HCEC 1CT (cell line): ENCODE measurements around the gene SEMA6A.
A peak's percentile ranks its signal among the peaks of the same experiment; 100 is the strongest.

Experiments
- DNase-seq: peaks from one replicate; pipeline ENCODE4 v3.0.0-alpha.2; 2017

Gene SEMA6A

DNA sequence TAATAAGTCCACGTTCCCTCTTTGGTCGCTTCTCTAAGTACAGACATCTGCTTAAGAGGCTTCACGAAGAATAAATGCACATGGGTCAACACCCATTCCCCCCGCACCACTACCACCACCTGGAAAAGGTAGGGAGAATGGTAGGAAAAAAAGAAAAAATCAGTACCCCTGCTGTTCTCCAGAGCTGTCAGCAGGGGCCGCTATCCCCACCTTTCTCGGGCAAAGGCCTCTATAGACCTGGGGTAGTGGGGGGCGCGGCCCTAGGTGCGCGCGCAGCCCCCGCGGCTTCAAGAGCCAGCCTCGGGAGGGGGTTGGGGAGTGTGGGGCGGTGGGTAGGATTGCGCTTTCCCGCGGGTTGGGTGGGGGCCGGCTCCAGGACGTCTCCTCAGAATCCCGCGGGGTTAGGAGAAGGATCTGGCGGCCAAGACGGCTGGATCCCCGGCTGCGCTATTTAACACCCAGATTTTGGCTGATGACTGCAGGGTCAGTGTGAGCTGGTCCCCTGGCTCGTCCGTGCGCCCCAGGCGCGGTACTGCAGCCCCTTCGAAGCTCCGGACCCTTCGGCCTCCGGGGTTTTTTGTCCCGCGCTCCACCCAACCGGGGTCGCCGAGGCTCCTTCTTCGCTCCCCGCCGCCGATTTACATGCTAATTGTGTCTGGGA is 1.6 kb upstream of the SEMA6A start:
- peak; percentile 36 for DNase-seq

DNA sequence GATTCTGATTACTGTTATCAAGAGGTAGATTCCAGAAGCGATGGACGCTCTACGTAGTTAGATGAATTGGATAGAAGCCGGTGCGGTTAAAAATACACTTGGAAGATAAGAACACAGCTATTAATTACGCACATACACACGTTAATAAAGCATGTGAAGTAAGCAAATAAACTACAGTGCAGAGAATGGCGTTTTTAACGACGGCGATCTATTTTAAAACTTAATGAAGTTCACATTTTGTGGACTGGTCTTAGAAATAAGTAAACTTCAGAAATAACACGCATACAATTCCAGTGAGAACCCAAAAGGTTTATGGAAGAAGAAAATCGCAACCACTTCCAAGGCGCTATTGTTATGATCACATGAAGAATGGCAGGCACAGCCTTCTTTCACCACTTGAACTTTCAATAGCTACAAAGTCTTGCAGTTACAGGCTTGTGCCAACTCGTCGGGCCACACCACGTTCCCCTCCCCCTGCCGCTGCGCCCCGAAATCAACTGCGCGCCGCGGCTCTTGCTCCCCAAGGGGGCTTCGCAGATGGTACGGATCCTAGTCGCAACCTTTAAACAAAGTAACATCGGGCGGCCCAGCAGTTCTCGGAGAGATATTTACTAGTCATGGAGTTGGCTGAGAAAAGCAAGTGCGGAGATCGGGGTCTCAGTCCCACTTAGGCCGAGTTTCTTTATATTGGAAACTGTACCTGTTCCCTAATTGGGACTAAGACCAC is 866 bp upstream of the SEMA6A start:
- peak; percentile 19 for DNase-seq

DNA sequence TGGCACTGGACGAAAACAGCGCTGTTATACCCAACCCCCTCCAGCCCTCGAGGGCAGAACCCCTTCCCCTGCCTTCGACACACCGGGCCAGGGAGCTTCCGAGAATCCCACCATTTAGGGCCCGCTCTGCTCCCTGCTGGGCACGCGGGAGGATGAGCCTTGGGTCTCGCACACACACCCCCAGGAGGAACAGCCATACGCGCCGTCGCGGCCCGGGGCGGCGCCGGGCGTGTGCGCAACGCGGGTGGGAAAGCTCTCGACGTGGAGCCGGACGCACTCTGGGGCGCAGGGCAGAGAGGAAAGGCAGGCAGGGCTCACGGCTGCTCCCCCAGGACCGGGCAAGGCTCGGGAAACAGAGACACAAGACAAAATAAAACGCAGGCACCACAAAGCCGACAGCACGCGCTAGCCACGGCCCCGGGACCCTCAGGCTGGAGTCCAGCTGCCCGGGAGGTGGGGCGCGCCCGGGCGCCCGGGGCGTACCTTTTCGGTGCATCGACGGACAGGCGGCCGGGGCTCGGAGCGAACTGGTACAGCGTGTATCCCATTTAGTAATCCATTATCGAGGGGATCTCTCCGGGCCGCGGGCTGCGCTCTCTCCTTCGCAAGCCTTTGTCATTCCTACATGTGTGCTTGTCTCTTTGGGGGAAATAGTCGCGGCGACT is 789 bp downstream of the SEMA6A start:
- DNase-seq: no peak

DNA sequence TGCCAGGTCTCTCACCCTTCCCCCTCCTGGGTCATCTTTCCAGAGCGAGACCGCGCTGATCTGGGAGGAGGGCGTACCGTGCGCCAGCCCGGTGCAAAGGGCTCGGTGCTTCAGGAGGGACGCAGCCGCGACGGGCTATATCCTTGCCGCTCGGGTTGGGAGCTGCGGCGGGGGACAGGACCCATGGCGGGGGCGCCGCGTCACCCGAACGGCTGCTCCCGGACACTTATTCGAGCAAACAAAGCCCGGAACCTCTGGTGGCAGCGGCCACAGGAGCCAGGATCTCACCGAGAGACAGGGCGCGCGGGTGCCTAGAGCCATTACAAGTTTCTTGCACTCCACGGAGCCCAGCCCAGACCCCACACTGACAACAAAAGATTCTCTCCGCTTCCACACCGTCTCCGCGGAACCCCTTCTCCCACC is 1.3 kb downstream of the SEMA6A start:
- no peak for DNase-seq

DNA sequence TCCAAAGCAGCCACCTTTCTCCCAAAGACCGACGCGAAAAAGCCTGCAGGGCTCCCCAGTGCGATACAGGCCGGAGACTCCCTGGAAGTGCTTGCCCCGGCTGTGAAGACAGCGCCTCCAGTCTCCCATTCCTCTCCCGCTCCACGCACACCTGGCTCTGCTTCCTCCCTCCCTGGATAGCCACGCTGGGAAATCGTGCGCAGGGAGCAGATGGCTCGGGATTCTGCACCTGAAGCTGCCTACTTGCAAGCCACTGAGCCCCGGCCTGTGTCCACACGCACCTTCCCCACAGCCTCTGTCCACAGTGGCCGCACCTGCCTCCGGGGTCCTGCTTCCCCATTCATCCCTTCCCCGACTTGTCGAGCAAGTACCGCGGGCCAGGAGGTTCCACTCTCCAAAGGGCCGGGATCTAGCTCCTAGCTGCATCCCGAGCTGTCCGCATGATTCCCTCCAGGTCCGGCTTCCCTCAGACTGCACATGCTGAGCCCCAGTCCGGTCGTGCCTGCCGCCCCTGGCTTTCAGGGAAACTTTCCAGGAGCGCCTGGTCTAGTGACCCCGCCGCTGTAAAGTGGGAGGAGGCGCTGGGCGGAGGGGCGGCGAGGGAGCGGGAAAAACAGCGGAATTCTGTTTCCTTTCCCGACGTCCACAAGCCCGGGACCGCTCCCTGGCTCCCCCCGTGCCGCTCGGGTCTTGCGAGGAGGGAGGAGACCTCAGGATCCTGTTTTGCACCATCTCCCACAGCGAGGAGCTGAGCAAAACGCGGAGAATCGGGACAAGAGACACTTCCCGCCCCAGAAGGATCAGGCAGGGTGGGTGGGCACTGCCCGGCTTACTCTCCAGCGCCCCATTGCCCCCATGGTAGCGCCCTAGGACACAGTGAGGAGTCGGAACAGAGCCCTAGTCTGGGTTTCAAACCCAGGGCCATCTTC is 2.0 kb downstream of the SEMA6A start:
- no peak for DNase-seq

DNA sequence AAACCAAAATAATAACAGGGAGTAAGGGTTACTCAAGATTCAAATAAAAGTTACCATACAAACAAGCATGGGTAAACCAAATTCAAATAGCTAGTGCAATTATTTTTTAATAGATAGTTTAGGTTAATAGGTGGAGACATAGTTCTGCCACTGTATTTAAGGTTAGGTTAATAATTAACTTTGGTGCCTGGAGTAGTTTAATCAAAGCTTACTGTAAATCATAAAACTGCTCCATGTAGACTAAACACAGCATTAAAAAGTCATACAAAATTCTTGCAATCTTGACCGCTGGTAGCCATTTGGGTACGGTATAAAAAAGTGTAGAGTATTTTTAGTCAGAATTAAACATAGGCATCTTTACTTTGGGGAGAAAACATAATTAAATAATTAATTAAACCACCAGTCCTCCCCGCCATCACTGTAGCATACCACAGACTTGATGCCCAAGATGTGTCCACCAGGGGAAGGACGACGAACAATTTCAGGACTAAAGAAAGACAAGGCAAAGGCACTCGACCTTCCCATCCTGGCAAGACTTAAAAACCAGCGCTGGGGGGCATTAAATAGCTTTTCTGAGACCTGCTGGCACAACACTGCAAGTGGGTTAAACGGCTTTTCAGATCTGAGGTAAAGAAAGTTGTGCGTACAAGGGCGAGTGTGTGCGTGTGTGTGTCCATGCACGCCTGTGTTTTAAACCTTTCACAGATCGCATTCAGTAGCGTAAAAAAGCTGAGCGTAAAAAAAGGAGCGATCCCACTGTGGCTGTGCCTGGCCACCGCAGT is 2.9 kb downstream of the SEMA6A start:
- no peak for DNase-seq

DNA sequence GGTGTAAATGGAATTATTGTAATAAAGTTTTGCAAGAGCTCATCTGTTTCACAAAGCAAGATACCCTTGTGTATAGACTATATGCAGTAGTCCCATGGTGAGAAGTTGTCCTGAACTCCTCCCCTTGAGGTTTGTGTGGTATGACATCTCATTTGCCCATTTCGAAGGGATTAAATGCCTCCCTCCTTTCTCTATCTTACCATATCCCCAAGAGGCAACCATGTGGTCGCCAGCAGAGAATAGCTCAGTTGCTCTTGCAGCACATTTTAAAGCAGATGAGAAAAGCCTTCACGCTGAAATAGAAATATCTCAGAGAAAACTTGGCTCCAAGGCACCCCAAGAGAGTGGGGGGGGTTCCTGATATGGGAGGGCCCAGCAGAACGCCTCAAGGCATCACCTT is 4.6 kb downstream of the SEMA6A start:
- no peak for DNase-seq

DNA sequence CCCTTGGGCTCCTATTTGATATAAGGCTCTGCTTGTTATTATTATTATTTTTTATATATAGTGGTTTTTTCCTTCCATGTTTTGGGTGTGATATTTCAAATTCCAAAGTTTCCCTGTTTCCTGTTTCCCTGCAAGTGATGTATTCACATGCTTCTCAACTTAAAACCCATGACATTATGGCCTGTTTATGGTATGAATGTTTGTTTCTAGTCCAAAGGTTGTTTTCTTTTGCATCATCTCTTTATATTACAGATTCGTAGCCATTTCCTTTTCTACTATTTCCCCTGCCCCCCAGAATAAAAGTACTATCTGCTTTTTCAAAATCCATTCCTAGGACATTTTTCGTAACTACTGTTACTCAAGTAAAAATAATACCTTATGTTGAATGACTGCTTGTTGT is 7.5 kb downstream of the SEMA6A start:
- no peak for DNase-seq

DNA sequence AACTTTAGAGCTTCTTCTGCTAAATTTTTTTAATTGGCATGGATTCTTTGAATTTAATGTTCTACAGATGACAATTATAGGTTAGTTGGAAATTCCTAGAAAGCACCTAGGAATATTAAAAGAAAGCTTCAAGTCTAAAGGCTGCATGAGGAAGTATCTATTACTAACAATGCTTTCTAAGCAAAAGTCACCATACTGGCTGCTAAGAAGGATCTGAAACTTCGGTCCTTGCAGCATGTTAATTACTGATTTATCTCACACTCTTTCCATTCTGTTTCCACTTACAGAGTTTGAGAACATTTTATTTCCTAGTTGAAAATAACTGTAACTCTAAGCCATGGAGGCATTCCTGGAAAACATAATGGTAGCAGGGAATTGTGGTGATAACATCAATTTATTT is 8.4 kb downstream of the SEMA6A start:
- no peak for DNase-seq

DNA sequence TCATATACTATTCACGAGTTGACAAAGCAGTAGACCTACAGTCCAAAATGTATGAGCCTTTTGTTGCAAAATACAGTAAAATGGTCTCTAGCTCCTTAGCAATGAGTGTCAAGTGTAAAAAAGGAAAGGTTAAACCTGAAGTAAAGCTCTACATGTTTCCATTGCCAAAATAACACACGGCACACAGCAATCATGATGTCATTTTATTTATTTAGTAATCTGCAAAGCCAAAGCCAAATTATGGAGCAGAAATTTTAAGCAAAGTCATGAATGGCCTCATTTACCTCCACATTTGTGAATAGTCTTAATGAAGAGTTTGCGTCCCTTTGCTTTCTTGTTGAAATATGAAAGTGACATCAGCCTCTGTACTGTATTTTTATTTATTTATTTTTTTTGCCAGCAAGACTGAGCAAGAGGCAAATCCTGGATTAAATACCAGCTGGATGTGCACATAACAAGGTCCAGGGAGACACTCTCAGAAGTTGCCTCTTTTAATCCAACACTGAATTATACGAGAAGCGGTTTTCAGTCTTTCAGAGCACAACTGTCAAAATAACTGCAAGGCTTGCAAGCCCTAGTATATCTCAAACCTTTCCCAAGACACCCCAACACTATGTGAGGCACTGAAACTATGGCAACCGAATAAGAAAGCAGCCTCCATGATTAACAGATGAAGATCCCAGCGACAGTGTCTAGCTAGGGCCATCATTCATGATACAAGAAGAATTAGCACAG is 9.7 kb downstream of the SEMA6A start:
- DNase-seq: no peak

DNA sequence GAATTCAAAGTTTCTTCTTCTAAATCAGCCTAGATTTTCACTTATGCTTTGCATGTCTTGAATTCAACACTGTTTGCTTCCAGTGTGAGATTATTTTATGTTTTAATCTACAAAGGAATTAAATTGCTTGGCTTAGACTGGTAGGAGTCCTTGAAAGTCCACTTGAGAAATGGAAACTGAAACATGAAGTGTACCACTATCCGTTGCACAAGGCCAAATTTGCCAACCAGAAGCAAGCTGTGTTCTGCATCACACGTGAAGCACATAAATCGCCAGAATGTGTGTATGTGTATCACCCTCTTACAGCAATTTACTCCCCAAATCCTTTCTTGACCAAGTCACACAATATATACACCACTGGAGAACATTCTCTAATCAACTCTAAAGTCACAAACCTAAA is 10.3 kb downstream of the SEMA6A start:
- DNase-seq: no peak

DNA sequence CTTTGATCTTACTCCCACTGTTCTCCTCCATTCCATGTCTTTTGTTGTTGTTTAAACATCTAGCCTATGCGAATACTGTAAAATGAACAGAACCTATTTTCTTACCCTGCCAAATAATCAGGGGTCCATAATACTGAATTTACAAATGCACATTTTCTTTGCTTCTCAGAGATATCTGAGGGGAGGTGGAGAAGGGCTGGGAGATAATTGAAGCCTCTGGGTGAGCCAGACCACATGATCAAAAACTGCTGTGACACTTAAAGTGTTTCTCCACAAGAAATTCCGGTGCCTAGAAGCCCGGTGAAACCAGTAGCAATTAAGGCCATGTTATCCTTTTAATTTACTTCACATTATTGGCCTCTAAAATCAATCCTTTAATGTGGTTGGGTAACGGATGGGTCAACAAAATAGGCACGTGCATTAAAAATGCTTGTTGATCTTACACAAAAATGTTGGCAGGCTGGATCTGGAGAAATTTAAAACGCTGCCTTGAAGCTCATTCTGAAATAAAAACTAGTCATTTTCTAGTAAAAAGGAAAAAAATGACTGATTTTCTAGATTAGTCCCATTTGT is 10.8 kb downstream of the SEMA6A start:
- no peak for DNase-seq

DNA sequence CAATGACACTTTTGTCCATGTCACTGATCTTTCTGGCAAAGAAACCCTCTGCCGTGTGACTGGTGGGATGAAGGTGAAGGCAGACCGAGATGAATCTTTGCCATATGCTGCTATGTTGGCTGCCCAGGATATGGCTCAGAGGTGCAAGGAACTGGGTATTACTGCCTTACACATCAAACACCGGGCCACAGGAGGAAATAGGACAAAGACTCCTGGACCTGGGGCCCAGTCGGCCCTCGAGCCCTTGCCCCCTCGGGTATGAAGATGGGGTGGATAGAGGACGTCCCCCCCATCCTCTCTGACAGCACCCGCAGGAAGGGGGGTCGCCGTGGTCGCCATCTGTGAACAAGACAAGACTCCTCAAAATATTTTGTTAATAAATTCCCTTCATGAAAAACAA is 12.0 kb downstream of the SEMA6A start:
- no peak for DNase-seq

DNA sequence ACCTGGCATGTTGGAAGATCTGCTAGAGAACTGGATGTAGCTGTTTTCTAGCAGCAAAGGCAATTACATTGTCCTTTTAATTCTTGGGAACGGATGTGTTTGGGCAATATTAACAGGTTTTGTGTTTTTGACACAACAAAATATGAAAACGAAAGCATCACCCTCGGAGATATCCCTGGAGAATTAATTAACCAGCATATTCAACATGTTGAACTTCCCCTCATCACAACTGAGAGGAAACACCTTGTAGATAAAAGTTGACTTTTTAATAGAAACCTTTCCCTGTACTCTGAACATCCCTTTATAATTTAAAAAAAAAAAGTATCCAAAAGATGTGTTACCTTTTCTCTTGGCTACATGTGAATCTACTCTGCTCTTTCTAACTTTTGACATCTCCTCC is 13.0 kb downstream of the SEMA6A start:
- no peak for DNase-seq

DNA sequence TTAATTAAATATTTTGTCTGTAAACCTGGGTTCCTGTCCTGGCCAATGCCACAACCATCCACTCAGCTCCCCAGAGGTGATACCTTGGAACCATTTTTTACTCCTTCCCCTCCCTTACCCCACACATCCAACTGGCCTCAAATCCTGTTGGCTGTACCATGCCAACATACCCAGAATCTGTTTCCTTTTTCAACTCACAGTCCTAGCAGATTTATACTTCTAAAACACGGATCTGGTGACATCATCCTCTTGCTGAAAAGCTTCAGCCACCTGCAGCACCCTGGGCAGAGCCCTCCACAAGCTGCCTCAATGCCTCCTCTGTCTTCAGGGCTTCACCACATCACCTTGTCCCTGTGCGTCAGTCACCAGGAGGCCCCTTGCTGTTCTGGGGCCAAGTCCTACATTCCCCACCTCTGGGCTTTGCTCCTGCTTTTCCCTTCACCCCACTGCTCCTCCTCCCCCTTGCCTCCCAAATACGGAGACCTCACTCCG is 14.9 kb downstream of the SEMA6A start:
- DNase-seq: no peak

DNA sequence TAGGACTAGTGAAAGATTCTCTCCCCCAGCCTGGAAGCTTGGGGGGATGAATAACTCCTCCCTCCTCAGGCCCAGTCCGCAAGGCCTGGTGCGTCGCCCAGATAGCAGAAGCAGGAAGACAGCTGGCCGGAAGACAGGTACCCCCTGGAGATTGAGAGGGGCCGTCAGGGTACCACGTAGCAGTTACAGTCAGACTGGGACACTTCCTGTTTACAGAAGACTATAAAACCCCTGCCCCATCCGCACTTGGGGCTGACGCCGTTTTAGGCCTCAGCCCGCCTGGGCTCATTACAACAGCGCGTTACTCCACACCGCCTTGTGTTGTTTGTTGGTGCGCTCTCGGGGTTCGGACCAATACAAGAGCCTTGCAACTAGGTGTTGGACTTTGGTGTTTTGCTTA is 15.4 kb downstream of the SEMA6A start:
- no peak for DNase-seq

DNA sequence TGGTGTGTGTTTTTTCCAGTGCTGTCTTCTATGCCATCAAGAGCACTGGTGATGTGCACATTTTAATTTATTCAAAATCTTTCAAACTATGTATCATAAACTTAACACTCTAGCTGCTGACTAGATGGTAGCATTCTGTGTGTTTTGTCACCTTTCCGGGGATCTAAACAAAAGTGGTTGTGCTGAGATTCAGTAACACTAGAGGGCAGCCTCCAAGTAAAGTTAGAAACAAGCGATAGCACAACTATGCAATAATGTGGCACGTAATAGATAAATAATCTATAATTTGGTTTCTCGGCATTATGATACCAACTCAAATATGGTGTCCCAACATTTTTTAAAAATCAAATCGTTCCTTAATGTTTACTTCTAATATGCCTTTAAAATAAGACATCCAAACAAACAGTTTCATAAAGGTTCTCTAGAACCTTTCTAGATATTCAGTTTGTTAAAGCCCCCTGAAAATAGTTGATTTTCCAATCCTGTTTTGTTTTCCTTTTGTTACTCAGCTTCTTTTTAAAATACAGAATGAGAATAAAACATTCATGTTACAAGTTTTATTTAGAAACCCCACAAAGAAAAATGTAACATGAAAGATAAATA is 16.9 kb downstream of the SEMA6A start:
- DNase-seq: no peak

DNA sequence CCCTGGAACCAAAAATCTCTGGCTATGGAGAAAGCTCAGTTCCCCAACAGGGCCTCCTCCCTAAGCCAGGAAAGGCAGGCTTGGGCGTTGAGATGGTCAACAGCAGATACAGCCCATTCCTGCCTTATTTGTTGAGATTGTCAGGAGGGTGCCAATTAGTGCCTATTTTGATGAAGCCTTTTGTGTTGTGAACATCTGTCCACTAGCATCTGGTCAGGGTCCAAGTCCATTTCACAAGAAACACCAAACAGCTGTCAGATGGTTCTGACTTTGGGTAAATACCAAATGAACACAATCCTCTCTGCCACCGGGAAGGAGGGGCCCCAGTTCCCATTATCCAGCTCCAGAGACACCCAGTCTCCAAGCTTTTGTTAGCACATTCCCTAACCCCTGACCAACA is 19.9 kb downstream of the SEMA6A start:
- no peak for DNase-seq

DNA sequence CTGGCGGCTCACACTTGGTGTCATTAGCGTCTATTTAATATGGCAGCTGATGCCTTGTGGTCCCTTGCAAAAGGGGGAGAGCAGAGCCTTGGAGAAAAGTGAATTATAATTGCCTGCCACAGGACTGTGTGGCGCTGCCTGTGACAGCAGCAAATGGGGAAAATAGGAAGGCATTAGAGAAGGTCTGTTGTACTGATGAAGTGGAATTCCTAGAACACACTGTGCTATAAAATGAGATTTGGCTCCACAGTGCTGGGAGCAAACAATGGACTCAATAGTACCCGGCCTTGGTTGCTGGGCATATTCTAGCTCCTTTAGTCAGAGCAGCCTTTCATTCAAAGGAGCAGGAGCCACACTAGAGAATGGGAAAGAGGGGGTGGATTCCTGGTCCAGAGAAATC is 21.3 kb downstream of the SEMA6A start:
- no peak for DNase-seq

DNA sequence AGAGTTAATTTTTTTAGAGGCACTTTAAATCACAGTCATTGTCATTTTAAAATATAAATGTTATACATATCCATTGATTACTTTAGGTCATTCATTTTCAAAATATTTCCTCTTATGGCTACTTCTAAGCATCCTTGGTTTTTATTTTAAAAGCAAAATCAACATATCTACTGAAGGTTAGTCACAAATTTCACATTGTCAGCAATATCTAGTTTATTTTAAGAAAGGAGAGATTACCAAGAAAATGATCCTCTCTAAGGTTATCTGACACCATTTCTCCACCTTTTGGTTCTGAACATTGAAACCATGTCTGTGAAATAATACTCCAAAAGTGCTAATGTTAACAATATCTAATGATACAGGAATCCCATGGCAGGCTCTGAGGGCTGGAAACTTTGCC is 24.5 kb downstream of the SEMA6A start:
- DNase-seq: no peak

DNA sequence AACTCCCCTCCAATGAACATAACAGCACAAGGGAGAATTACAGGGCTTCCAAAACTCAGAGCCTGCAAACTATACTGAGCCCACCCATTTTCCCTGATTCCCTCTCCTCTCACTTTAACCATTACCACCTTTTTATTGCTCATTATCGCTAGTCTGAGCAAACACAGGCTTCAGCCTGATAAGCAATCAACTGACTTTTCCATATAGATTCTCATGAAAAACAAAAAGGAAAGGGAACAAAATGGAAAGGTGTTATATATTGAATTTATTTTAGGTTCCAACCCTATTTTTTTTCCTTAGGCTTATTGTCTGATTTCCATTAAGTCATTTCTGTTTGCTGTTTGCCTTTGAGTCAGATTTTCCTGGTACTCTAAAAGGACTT is 27.9 kb downstream of the SEMA6A start:
- no peak for DNase-seq
